Body of pancreas (tissue), 4 donors: ENCODE measurements around the gene DOP1B.

Experiments used
- CTCF ChIP-seq, 7 experiments: fragments of 450-650 bp in 4 of 7; fragments of 200-600 bp in 3 of 7; sonication (generic) in 3 of 7; IDR thresholded peaks; one replicate each; pipeline ENCODE4 v1.5.1; 2016 to 2019; ENCODE audit warnings: antibody characterized with exemption in 7 of 7
- POLR2A ChIP-seq, 3 donors: fragments of 450-650 bp; IDR thresholded peaks; one replicate each; pipeline ENCODE4 v1.6.1; 2016; ENCODE audit warnings: antibody characterized with exemption in 3 of 3, mild to moderate bottlenecking in 2 of 3

- TF ChIP-seq CTCF (IDR thresholded peaks at IDR 0.05) (no peak), POLR2A (IDR thresholded peaks at IDR 0.05) (peak; percentile 95 to 99 (median 99))
These were observed 853 bp upstream of the DOP1B start for GRCh38 chr21:36155603-36156338.
